Measurements from ENCODE around the gene YAF2.

GRCh38 chr12:42178101-42178500 lies 59.9 kb downstream of the YAF2 start:
- TF ChIP-seq CTCF (IDR thresholded peaks at IDR 0.05) (no peak), POLR2AphosphoS5 (IDR thresholded peaks at IDR 0.05) (no peak)

Measured in suprapubic skin (tissue), 3 donors.